Mucosa of descending colon (tissue), 3 donors: Measurements from ENCODE around the gene MICALL2. TPM values are rescaled to one million over a fixed set of nuclear protein-coding genes. Genes with fewer than 3 reads are reported as not detected.

Source experiments
- ATAC-seq: fragments of 200-7000 bp; cut with Tn5 transposase; one replicate; pipeline ENCODE4 v1.9.1; 2020; ENCODE audit warnings: mild to moderate bottlenecking, moderate library complexity
- DNase-seq, 3 donors: peaks; one replicate each; pipeline ENCODE4 v3.0.0-alpha.2; 2020
- H3K36me3 ChIP-seq: fragments of 200-600 bp; one replicate; pipeline ENCODE4 v1.8.0; 2021; ENCODE audit warnings: low read depth, mild to moderate bottlenecking
- H3K4me1 ChIP-seq: fragments of 200-600 bp; one replicate; pipeline ENCODE4 v1.8.0; 2021; ENCODE audit warnings: low read depth, mild to moderate bottlenecking
- H3K4me3 ChIP-seq: fragments of 200-600 bp; one replicate; pipeline ENCODE4 v1.8.0; 2021; ENCODE audit warnings: mild to moderate bottlenecking
- H3K9me3 ChIP-seq: fragments of 200-600 bp; one replicate; pipeline ENCODE4 v1.8.0; 2021; ENCODE audit warnings: mild to moderate bottlenecking
- intact Hi-C, 2 donors: fragments of 100-400 bp; cut with DNase I in 1 of 2; cut with micrococcal nuclease in 1 of 2; formaldehyde crosslinking; loops; one replicate each; pipeline versions ENCODE4 v1.11.0 to v1.11.1; 2022; cut with DNase I, micrococcal nuclease
- long read RNA-seq, 2 donors: library from polyadenylated mRNA; unstranded; transcript quantifications; one replicate each; pipeline ENCODE4 v2.0.0, GENCODE V29; 2019 to 2021
- total RNA-seq, 3 donors: library from RNA; stranded (reverse); fragmentation: NEBNext Ultra II Directional in 2 of 3; extraction: Animal tissue kit (Norgen Biotek cat#: 25700) in 2 of 3; gene quantifications; one replicate each; pipeline versions ENCODE4 v1.2.1 to v1.2.4, GENCODE V29; 2021 to 2023
- TF ChIP-seq, protein P1 (sequence below): fragments of 200-600 bp; IDR thresholded peaks from one replicate; pipeline ENCODE4 v1.8.0; 2022; ENCODE audit warnings: antibody characterized with exemption, mild to moderate bottlenecking
- donor health status: DM: no; HTN: no; CAD: no; lungs with moderate emphysema.
- donor health status: DM: no; HTN: no; CAD: no.
- donor health status: DM: no; HTN: yes; CAD: no.

Gene MICALL2
- total RNA-seq: 10 to 100 TPM; 59.9 to 96.2 (median 94.5) TPM
- long read RNA-seq, donor 1, transcript MICALL2-201 (17 exons, 3,121 nt): major isoform, 7 of 61 reads
- long read RNA-seq, donor 1, partial matches to known transcripts: 29 of 61 reads
- long read RNA-seq, donor 1, other reads (novel, unspliced or antisense): 25 of 61 reads
- long read RNA-seq, donor 2, partial matches to known transcripts: 10 of 17 reads
- long read RNA-seq, donor 2, other reads (novel, unspliced or antisense): 2 of 17 reads

DNA sequence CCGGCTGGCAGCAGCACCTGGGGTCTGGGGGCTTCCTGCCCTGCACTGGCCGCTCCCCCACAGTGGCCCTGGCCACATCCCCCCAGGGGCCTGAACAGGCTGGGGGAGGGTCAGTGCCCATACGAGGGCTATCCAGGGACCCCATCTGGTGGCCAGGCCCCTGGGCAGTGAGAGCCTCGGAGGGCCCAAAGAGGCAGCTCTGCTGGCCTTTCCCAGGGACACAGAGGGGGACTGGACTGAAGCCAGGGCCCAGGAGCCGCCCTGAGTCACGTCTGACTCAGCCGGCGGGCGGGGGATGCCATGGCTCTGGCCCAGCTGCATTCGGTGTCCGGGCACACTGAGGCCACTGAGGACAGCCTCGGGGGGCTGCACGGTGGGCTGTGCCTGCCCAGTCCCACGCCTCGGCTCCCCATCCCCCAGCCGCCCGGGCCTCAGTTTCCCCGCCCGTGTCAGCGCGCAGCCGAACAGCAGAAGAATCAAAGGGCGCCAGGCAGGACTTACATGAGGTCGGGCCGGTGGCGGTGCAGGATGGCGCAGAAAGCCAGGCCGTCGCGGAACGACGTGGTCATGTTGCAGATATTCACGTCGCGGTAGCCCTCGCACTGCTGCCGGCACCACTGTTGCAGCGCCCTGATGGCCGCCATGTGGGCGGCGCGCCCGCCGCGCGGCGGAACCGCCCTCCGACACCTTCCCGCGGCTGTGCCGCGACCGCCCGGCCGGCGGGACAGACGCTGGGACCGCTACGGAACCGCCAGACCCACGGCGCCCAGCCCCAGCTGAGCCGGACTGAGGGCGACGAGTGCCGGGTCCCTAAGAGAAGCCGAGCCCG, at the start of gene MICALL2:
Gene MICALL2 (minus strand): TSS at position 788 of the 829 bp plus-strand sequence. CDS start 144 bp downstream, at position 644.
- Histone ChIP-seq H3K36me3 (no peaks in the 10 kb centered on the region), H3K4me1 (peaks cover 64% of the 10 kb centered on the region), H3K9me3 (no peaks in the 10 kb centered on the region), H3K4me3 (peak within 1 kb of the TSS; percentile 59)
- TF ChIP-seq, protein P1, sequence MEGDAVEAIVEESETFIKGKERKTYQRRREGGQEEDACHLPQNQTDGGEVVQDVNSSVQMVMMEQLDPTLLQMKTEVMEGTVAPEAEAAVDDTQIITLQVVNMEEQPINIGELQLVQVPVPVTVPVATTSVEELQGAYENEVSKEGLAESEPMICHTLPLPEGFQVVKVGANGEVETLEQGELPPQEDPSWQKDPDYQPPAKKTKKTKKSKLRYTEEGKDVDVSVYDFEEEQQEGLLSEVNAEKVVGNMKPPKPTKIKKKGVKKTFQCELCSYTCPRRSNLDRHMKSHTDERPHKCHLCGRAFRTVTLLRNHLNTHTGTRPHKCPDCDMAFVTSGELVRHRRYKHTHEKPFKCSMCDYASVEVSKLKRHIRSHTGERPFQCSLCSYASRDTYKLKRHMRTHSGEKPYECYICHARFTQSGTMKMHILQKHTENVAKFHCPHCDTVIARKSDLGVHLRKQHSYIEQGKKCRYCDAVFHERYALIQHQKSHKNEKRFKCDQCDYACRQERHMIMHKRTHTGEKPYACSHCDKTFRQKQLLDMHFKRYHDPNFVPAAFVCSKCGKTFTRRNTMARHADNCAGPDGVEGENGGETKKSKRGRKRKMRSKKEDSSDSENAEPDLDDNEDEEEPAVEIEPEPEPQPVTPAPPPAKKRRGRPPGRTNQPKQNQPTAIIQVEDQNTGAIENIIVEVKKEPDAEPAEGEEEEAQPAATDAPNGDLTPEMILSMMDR: no peak
- ATAC-seq: peak; percentile 40
- DNase-seq: peak; percentile 70 to 89 (median 80)
- intact Hi-C loops: no loop called here

GRCh38 chr7:1508277-1508758, 49.0 kb upstream of the MICALL2 start:
- DNase-seq (peak in 1 of 3 donors; percentile 40), ATAC-seq (no peak)
- TF ChIP-seq, protein P1: no peak
- intact Hi-C loops: no loop called here
- H3K9me3 ChIP-seq: no peaks in the 10 kb centered on the region
- H3K4me1 ChIP-seq: peaks cover 2% of the 10 kb centered on the region
- H3K4me3 ChIP-seq: no peak overlapping the region
- H3K36me3 ChIP-seq: no peaks in the 10 kb centered on the region

DNA sequence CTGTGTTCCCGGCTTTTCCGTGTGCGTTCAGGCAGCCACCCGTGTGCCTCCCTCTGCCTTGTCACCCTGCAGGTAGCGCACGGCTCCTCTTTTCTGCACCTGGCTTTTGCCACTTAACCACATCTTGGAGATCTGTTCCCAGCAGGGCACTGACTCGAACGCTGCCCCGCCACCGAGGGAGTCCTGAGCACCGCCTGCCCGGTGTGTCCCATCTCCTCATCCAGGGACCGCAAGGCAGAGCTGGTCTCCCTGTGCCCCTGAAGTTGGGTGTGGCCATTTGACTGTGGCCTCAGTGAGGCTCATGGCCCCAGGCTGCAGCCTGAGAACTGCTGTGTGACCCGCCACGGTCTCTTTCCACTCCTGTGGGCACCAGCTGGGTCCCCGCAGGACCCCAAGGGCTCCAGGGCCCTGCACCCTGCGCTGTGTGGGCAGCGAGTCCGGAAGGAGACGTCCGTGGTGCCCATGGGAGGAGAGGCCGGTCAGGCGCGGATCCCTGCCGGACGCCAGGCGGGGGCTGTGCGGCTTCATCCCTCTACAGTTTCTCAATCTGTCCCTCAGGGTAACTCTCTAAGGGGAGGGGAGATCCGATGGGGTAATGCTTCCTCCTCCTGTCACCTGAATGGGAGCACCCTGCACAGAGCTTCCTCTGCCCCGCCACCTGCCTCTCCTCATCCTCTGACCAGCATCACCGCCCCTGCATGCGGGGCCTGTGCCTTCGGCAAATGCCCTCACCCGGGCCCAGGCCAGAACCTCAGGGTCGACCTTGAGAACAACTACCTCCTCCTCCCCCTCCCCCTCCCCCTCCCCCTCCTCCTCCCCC, 46.7 kb upstream of the MICALL2 start:
- no peaks in the 10 kb centered on the region for H3K36me3 ChIP-seq
- DNase-seq (peak; percentile 26 to 74 (median 53)), ATAC-seq (no peak)
- peaks cover 6% of the 10 kb centered on the region for H3K4me1 ChIP-seq
- no peak overlapping the region for H3K4me3 ChIP-seq
- H3K9me3 ChIP-seq: no peaks in the 10 kb centered on the region
- intact Hi-C loops: no loop called here
- TF ChIP-seq, protein P1: no peak

GRCh38 chr7:1503816-1504775, 44.8 kb upstream of the MICALL2 start, which contains the start of gene INTS1:
TSS of gene INTS1 (minus strand) at chr7:1504389. CDS start at chr7:1503960, 429 bp downstream.
- intact Hi-C loops: no loop called here

More at GRCh38 chr7:1503816-1504775, 44.8 kb upstream of the MICALL2 start, which contains the start of gene INTS1:
- Histone ChIP-seq H3K4me3 (peak within 1 kb of the TSS; percentile 83), H3K9me3 (no peaks in the 10 kb centered on the region), H3K4me1 (peaks cover 6% of the 10 kb centered on the region), H3K36me3 (no peaks in the 10 kb centered on the region)
- ATAC-seq: peak; percentile 94
- TF ChIP-seq, protein P1: peak; percentile 94
- DNase-seq: peak; percentile 94
